GM12878 (cell line): ENCODE results near the gene ZDHHC11B. TPM values are rescaled to one million over a fixed set of nuclear protein-coding genes. Genes with fewer than 3 reads are reported as not detected.

Source experiments
- ATAC-seq: fragments of 200-7000 bp; cut with Tn5 transposase; 3 replicates; pipeline ENCODE4 v1.9.1; 2020; ENCODE audit warnings: mild to moderate bottlenecking, moderate library complexity
- BruUV-seq: library from RNA; stranded (reverse); fragments of 400-500 nt; replicated peaks from 2 replicates; lab custom pipeline; 2021; lab: Mats Ljungman, UMichigan
- CTCF ChIA-PET: fragments of 300-600 bp; sonication (Branson Sonifier 250); formaldehyde crosslinking; extraction: SDS; loops from one replicate; lab custom pipeline; 2021; ENCODE audit warnings: inconsistent platforms; lab: Yijun Ruan, JAX
- POLR2A ChIA-PET: fragments of 350-600 bp; formaldehyde crosslinking; extraction: SDS; loops from one replicate; lab custom pipeline; 2021; ENCODE audit warnings: inconsistent platforms; lab: Charles Lee
- RAD21 ChIA-PET: fragments of 300-600 bp; sonication (Branson Sonifier 250); formaldehyde crosslinking; loops from one replicate; lab custom pipeline; 2023; ENCODE audit warnings: antibody characterized with exemption; ENCODE audit not compliant: unreplicated experiment; lab: Charles Lee
- SMC1A ChIA-PET: fragments of 300-600 bp; sonication (Branson Sonifier 250); formaldehyde crosslinking; loops from one replicate; lab custom pipeline; 2023; ENCODE audit not compliant: unreplicated experiment, uncharacterized antibody; lab: Charles Lee
- DNase-seq: peaks from one replicate; pipeline ENCODE4 v3.0.0-alpha.2; 2011; ENCODE audit warnings: low read depth, low spot score
- FAIRE-seq: peaks from 3 replicates; lab custom pipeline; 2011; peaks lifted over from hg19 to GRCh38; lab: Jason Lieb, UNC
- H2AFZ ChIP-seq: 2 replicates; pipeline ENCODE4 v1.6.0; 2011; ENCODE audit warnings: low read depth, low read length, control low read depth; ENCODE audit not compliant: control insufficient read depth
- H3K27ac ChIP-seq: 2 replicates; pipeline ENCODE4 v1.5.1; 2011; ENCODE audit warnings: control low read depth; ENCODE audit not compliant: control insufficient read depth, insufficient read depth
- H3K27me3 ChIP-seq, 2 experiments: replicated peaks in 1 of 2; 2 replicates each; pipeline versions ENCODE4 v1.6.0 to v1.6.1; 2011; ENCODE audit warnings: low read length in 1 of 2; ENCODE audit not compliant: control insufficient read depth in 2 of 2, insufficient read depth in 2 of 2
- H3K36me3 ChIP-seq, 2 experiments: 2 replicates each; pipeline ENCODE4 v1.5.1; 2011; ENCODE audit warnings: low read length in 1 of 2; ENCODE audit not compliant: control insufficient read depth in 2 of 2, insufficient read depth in 2 of 2
- H3K4me1 ChIP-seq: 2 replicates; pipeline ENCODE4 v1.6.1; 2011; ENCODE audit warnings: mild to moderate bottlenecking, low read length, moderate library complexity, mixed read lengths; ENCODE audit not compliant: control insufficient read depth, insufficient read depth
- H3K4me2 ChIP-seq: 2 replicates; pipeline ENCODE4 v1.6.0; 2011; ENCODE audit warnings: control low read depth; ENCODE audit not compliant: control insufficient read depth, insufficient read depth
- H3K4me3 ChIP-seq: fragments of 200-600 bp; sonication (generic); 2 replicates; pipeline ENCODE4 v1.5.1; 2016
- H3K79me2 ChIP-seq: 2 replicates; pipeline ENCODE4 v1.6.0; 2011; ENCODE audit warnings: low read length; ENCODE audit not compliant: control insufficient read depth, insufficient read depth
- H3K9ac ChIP-seq: 2 replicates; pipeline ENCODE4 v1.8.0; 2011; ENCODE audit warnings: low read length, control low read depth, mixed read lengths; ENCODE audit not compliant: control insufficient read depth, insufficient read depth
- H3K9me3 ChIP-seq: replicated peaks from 3 replicates; pipeline ENCODE4 v1.5.1; 2011; ENCODE audit warnings: mild to moderate bottlenecking, low read length; ENCODE audit not compliant: control insufficient read depth, insufficient read depth
- H4K20me1 ChIP-seq: 2 replicates; pipeline ENCODE4 v1.6.0; 2011; ENCODE audit not compliant: control insufficient read depth, insufficient read depth
- BMI1 ChIP-seq: fragments of 450-650 bp; IDR thresholded peaks from 2 replicates; pipeline ENCODE4 v1.6.1; 2016; ENCODE audit warnings: mild to moderate bottlenecking, moderate library complexity, borderline replicate concordance
- FOXM1 ChIP-seq: IDR thresholded peaks from 2 replicates; pipeline ENCODE4 v1.6.1; 2012; ENCODE audit warnings: low read depth, mild to moderate bottlenecking, inconsistent platforms, low read length, moderate library complexity
- HDGF ChIP-seq: fragments of 450-650 bp; IDR thresholded peaks from 2 replicates; pipeline ENCODE4 v1.6.1; 2016; ENCODE audit warnings: antibody characterized with exemption
- NBN ChIP-seq: fragments of 450-650 bp; IDR thresholded peaks from 2 replicates; pipeline ENCODE4 v1.6.1; 2016
- POLR2A ChIP-seq: IDR thresholded peaks from 2 replicates; pipeline ENCODE4 v1.6.1; 2011; ENCODE audit warnings: low read depth, mild to moderate bottlenecking, low read length
- RB1 ChIP-seq: fragments of 450-650 bp; formaldehyde crosslinking; IDR thresholded peaks from 2 replicates; pipeline ENCODE4 v1.6.1; 2017; ENCODE audit warnings: mild to moderate bottlenecking, borderline replicate concordance
- RUNX3 ChIP-seq: IDR thresholded peaks from 2 replicates; pipeline ENCODE4 v1.6.1; 2012; ENCODE audit warnings: low read length, inconsistent platforms
- WGBS: methylation state at CpG from one replicate; pipeline ENCODE4 v1.1.6; 2016; ENCODE audit warnings: low lambda C conversion rate; ENCODE audit not compliant: insufficient replicate concordance, insufficient coverage; ENCODE audit errors: missing lambda C conversion rate; 5-methylcytosine and 5-hydroxymethylcytosine counted together
- in situ Hi-C: fragments of 300-500 bp; cut with MboI; formaldehyde crosslinking; loops from 9 replicates; pipeline ENCODE4 v1.14.3; 2018; ENCODE audit warnings: mixed read lengths
- intact Hi-C: fragments of 100-400 bp; cut with micrococcal nuclease; formaldehyde crosslinking; loops from one replicate; pipeline ENCODE4 v1.14.2; 2022; ENCODE audit not compliant: unreplicated experiment
- polyA plus RNA-seq, 11 experiments: library from polyadenylated mRNA; depleted of rRNA in 4 of 11; unstranded in 6 of 11; stranded (reverse) in 5 of 11; fragments of >200 nt; fragmentation: Nextera tagmentation in 4 of 11; fragmentation: Illumina TruSeq in 1 of 11; extraction: Ambion mirVana in 4 of 11; extraction: Trizol in 1 of 11; gene quantifications; 1 replicate in 1 of 11; 2 replicates in 10 of 11; pipeline versions ENCODE4 v1.2.1 to v1.2.3, GENCODE V29; 2011 to 2016; ENCODE audit warnings: inconsistent platforms in 2 of 11, missing spikeins in 2 of 11, low read depth in 1 of 11
- total RNA-seq, 4 experiments: library from RNA; depleted of rRNA in 3 of 4; stranded (reverse); fragments of >200 nt in 3 of 4; fragmentation: Illumina TruSeq in 1 of 4; extraction: Trizol in 1 of 4; gene quantifications; 2 replicates each; pipeline versions ENCODE4 v1.2.1 to v1.2.3, GENCODE V29; 2013 to 2021
- TF ChIP-seq, protein P1 (sequence below): fragments of 450-650 bp; IDR thresholded peaks from 2 replicates; pipeline ENCODE4 v1.6.1; 2017; ENCODE audit warnings: mild to moderate bottlenecking
- TF ChIP-seq, protein P2 (sequence below): fragments of 450-650 bp; IDR thresholded peaks from 2 replicates; pipeline ENCODE4 v1.6.1; 2017; ENCODE audit warnings: low read depth, mild to moderate bottlenecking, moderate library complexity
- TF ChIP-seq, protein P3 (sequence below): IDR thresholded peaks from 2 replicates; pipeline ENCODE4 v1.6.1; 2011; ENCODE audit warnings: low read depth, low read length, improper control_type of control experiment, borderline replicate concordance

The ZDHHC11B gene
- total and polyA plus RNA-seq, 10 of the 15 experiments (the other 5 are each of a cell fraction or from before 2014, with no cell fraction given) = 0.01 to 0.10 (median 0.09) TPM; not detected in 7

DNA sequence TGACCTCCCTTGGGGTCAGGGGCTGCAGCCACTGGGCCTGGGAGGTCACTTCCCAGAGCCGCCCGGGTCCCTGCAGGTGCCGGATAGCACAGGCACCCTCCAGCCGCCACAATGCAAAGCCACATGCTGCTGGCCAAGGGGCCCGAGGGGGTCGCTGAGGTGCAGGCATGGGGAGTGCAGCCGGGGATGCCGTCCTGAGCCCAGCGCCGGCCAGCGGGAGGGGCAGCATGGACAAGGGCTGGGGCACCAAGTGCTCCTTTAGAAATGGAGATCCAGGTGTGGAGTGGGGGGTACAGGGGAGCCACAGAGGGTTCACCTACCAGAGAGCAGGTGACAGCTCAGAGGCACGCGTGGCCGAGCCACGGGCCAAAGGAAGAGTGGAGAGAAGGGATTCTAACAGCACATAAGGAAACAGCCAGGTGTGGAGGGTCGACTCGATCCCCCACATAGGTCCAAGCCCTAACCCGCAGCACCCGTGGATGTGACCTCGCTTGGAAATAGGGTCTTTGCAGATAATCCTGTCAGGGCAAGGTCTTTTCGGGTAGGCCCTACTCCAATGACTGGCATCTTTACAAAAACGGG is 24.7 kb downstream of the ZDHHC11B start (continued):
- TF ChIP-seq POLR2A = no peak
- TF ChIP-seq RUNX3 = no peak
- TF ChIP-seq BMI1 = no peak
- TF ChIP-seq FOXM1 = no peak
- TF ChIP-seq, all 136 proteins: peak for 0

DNA sequence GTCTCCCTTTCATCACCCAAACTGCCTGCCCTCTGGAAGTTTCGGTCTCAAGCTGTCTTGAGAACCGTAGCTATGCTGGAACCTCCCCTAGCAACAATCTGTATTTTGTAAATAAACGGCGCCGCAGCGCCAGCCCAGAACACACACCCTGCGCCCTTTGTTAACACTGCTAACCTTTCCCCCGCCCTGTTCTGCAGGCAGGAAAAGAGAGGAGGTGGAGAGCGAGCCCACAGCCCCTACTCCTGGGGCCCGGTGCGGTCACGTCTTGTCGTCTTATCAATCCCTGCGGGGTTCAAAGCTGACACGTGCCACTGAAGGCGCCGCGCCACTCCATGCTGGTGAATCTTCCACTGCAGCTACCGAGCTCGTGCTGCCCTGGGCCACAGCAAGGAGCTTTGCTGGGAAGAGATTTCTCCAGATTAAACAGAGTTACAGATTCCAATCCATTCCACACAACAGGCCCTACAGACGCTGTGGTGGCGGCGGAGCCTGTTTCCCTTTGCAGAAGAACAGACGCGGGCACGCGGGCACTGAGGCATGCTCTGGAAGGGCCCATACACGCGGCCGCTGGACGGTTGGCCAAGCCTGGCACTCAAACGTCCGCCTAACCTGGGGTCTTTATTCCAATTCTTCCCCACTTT is 25.3 kb downstream of the ZDHHC11B start:
- Histone ChIP-seq H3K27me3 (no peaks in the 10 kb centered on the region), H3K9me3 (no peaks in the 10 kb centered on the region), H3K27ac (no peak overlapping the region), H3K79me2 (no peaks in the 10 kb centered on the region), H3K4me1 (no peaks in the 10 kb centered on the region), H3K36me3 (no peaks in the 10 kb centered on the region), H3K4me2 (no peak overlapping the region), H2AFZ (no peak overlapping the region), H4K20me1 (no peaks in the 10 kb centered on the region), H3K4me3 (no peak overlapping the region), H3K9ac (no peak overlapping the region)
- ChIA-PET SMC1A (no interaction called here), POLR2A (no interaction called here), CTCF (no interaction called here), RAD21 (no interaction called here)
- DNase-seq = no peak
- intact Hi-C loops = no loop called here
- 34% methylated on average over 33 of the region's 33 CpGs for WGBS
- BruUV-seq = no TSS peak
- in situ Hi-C loops = no loop called here
- TF ChIP-seq, protein P1, sequence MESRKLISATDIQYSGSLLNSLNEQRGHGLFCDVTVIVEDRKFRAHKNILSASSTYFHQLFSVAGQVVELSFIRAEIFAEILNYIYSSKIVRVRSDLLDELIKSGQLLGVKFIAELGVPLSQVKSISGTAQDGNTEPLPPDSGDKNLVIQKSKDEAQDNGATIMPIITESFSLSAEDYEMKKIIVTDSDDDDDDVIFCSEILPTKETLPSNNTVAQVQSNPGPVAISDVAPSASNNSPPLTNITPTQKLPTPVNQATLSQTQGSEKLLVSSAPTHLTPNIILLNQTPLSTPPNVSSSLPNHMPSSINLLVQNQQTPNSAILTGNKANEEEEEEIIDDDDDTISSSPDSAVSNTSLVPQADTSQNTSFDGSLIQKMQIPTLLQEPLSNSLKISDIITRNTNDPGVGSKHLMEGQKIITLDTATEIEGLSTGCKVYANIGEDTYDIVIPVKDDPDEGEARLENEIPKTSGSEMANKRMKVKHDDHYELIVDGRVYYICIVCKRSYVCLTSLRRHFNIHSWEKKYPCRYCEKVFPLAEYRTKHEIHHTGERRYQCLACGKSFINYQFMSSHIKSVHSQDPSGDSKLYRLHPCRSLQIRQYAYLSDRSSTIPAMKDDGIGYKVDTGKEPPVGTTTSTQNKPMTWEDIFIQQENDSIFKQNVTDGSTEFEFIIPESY = no peak
- TF ChIP-seq RB1 (no peak), HDGF (no peak), NBN (no peak), BMI1 (no peak)
- TF ChIP-seq, protein P2, sequence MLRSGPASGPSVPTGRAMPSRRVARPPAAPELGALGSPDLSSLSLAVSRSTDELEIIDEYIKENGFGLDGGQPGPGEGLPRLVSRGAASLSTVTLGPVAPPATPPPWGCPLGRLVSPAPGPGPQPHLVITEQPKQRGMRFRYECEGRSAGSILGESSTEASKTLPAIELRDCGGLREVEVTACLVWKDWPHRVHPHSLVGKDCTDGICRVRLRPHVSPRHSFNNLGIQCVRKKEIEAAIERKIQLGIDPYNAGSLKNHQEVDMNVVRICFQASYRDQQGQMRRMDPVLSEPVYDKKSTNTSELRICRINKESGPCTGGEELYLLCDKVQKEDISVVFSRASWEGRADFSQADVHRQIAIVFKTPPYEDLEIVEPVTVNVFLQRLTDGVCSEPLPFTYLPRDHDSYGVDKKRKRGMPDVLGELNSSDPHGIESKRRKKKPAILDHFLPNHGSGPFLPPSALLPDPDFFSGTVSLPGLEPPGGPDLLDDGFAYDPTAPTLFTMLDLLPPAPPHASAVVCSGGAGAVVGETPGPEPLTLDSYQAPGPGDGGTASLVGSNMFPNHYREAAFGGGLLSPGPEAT = no peak
- TF ChIP-seq, protein P3, sequence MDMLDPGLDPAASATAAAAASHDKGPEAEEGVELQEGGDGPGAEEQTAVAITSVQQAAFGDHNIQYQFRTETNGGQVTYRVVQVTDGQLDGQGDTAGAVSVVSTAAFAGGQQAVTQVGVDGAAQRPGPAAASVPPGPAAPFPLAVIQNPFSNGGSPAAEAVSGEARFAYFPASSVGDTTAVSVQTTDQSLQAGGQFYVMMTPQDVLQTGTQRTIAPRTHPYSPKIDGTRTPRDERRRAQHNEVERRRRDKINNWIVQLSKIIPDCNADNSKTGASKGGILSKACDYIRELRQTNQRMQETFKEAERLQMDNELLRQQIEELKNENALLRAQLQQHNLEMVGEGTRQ = no peak
- FAIRE-seq = no peak
- ATAC-seq = no peak
